Inflammatory macrophage treated with lipopolysaccharide for 1 hour (primary cell): ENCODE results near the gene SARNP.
"Not testable (repeated sequence)": the region's sequence is repeated elsewhere in the genome, so short reads cannot be mapped to it uniquely, and the experiment has no call there.

ENCODE experiments used
- DNase-seq, 2 donors: peaks; one replicate each; pipeline ENCODE4 v3.0.0-alpha.2; 2020 to 2022

SARNP gene

GRCh38 chr12:55817345-55818139 is at the start of gene SARNP, which contains the start of gene ORMDL2:
Gene SARNP (minus strand): TSS chr12:55817724. CDS start chr12:55817701, 23 bp downstream.
Gene ORMDL2 (plus strand): TSS chr12:55818041. CDS start chr12:55819000, 959 bp downstream.
- DNase-seq, result peak; percentile 99 to 100

- not testable (repeated sequence) for DNase-seq
Measured at GRCh38 chr12:55866454-55867004, 49.0 kb upstream of the SARNP start.

- DNase-seq, result no peak
Measured at GRCh38 chr12:55865327-55865726, 47.8 kb upstream of the SARNP start.

- not testable (repeated sequence) for DNase-seq
Measured at GRCh38 chr12:55862931-55863330, 45.4 kb upstream of the SARNP start.

GRCh38 chr12:55862286-55862685 is 44.8 kb upstream of the SARNP start:
- no peak for DNase-seq

- no peak for DNase-seq
Measured at GRCh38 chr12:55861871-55862270, 44.3 kb upstream of the SARNP start.

- no peak for DNase-seq
Measured at GRCh38 chr12:55861396-55861795, 43.9 kb upstream of the SARNP start.

- DNase-seq, result no peak
Measured at GRCh38 chr12:55852740-55853139, 35.2 kb upstream of the SARNP start.

- DNase-seq, result no peak
Measured at GRCh38 chr12:55850893-55851292, 33.4 kb upstream of the SARNP start.

- no peak for DNase-seq
Measured at GRCh38 chr12:55850401-55850800, 32.9 kb upstream of the SARNP start.

GRCh38 chr12:55849616-55850343 is 32.3 kb upstream of the SARNP start:
- DNase-seq, result no peak

- DNase-seq, result peak; percentile 93 to 99
Measured at GRCh38 chr12:55847603-55848291, 30.2 kb upstream of the SARNP start.

GRCh38 chr12:55847033-55847432 is 29.5 kb upstream of the SARNP start:
- DNase-seq, result peak; percentile 82 to 96

- no peak for DNase-seq
Measured at GRCh38 chr12:55845785-55846496, 28.4 kb upstream of the SARNP start.

- DNase-seq, result peak; percentile 64 to 81
Measured at GRCh38 chr12:55845361-55845760, 27.8 kb upstream of the SARNP start.

- DNase-seq, result peak in 1 of 2 donors; percentile 57
Measured at GRCh38 chr12:55844961-55845360, 27.4 kb upstream of the SARNP start.

- DNase-seq, result no peak
Measured at GRCh38 chr12:55843431-55843830, 25.9 kb upstream of the SARNP start.

- peak; percentile 80 to 87 for DNase-seq
Measured at GRCh38 chr12:55842681-55843429, 25.3 kb upstream of the SARNP start, which contains the start of gene MMP19. Gene MMP19 (minus strand): TSS chr12:55842936. CDS start chr12:55842830, 106 bp downstream.

- no peak for DNase-seq
Measured at GRCh38 chr12:55840581-55841351, 23.2 kb upstream of the SARNP start.

- no peak for DNase-seq
Measured at GRCh38 chr12:55839345-55840140, 22.0 kb upstream of the SARNP start.
